HTERT RPE-1 (cell line): ENCODE measurements around the gene PUS3.

Experiments used
- in situ Hi-C: fragments of 300-500 bp; cut with MboI; formaldehyde crosslinking; loops from 4 replicates; pipeline ENCODE4 v1.14.3; 2020; ENCODE audit warnings: low sequenced_read_pairs

The PUS3 gene

GRCh38 chr11:125941619-125942611 lies 38.9 kb upstream of the PUS3 start:
- in situ Hi-C loops, result no loop called here

GRCh38 chr11:125941267-125941618 lies 38.2 kb upstream of the PUS3 start:
- in situ Hi-C loops, result no loop called here

DNA sequence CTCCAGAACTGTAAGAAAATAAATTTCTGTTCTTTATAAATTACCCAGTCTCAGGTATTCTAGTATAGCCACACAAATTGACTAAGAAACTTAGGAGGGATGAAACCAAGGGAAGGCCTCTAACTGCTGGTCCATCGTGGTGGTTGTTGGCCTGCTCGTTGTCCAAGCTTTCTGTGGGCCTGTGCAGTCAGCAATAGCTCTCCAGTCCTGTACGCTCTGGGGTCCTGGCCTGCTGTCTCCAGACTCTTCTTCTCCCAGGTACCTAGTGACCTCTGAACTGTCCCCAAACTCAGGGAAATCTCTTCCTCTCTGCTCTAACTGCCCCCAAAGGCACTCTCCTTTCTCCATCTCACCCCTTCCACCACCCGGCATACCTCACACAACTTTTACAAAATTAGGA lies 37.1 kb upstream of the PUS3 start:
- in situ Hi-C loops, result no loop called here

GRCh38 chr11:125939081-125939521 lies 36.1 kb upstream of the PUS3 start:
- in situ Hi-C loops, result no loop called here

DNA sequence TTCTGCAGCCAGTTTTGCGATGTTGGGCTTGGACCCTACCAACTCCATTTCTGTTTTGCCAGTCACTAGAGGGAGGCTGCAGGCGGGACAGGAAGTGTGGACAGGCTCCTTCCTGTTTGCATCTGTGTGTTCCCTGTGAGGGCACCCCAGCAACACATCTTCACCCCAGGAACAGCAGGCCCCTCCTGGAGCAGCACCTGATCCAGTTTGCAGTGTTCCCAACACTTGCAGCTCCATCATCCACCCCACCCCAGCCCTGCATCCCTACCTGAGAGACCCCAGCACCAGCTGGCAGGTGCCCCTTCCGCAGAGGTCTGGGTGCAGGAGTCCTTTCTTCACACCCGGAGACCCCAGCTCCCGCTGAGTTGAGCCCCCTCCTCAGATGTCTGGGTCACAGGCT lies 35.4 kb upstream of the PUS3 start:
- in situ Hi-C loops, result no loop called here

GRCh38 chr11:125935618-125936199 lies 32.7 kb upstream of the PUS3 start:
- in situ Hi-C loops, result no loop called here

DNA sequence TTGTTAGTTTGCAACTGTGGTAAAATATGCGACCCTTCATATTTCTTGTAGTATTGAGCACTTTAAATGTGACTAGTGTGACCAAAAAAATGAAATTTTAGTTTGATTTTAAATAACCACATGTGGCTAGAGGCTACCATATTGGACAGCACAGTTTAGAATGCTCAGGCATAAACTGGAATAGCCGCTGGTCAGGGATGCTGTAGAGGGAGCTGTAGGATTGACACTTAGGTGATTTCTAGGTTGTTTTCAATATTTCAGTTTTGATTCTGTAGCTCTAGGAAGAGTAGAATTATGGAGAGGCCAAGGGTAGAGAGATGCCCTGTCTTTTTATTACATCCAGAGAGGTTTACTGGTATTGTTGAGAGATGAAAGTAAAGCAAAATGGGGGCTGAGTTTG lies 32.0 kb upstream of the PUS3 start:
- in situ Hi-C loops, result no loop called here

DNA sequence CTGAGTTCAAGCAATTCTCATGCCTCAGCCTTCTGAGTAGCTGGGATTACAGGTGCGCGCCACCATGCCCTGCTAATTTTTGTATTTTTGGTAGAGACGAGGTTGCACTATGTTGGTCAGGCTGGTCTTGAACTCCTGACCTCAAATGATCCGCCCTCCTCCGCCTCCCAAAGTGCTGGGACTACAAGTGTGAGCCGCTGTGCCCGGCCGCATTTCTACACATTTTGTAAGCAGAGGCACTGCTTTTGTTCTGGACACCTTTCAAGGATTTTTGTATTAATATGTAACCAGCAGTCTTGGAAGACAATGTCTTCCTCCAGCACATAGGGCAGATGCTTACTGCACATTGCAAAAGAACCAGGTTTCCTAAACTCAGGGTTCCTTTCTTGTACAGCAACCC lies 31.5 kb upstream of the PUS3 start:
- in situ Hi-C loops, result no loop called here

- in situ Hi-C loops, result no loop called here
Observed at GRCh38 chr11:125933030-125933813, 30.2 kb upstream of the PUS3 start.

GRCh38 chr11:125932301-125932700 lies 29.3 kb upstream of the PUS3 start:
- in situ Hi-C loops, result no loop called here

DNA sequence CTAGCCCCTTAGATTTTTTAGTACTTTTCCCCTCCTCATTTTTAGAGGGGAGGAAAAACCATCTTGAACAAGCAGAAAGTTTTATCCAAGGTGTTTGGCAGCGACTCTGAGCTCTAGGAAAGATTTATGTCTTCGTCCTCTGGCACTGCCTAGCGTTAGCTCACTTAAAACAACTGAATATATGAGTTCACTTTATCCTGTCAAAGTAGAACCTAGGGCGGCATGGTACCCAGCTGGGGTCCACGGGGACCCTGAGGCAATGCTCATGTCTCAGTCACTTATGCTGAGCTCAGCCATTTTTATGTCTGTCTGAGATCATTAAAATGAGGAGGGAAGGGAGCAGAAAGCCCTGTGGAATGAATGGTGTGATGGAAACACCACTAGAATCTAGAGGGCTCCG lies 28.7 kb upstream of the PUS3 start:
- in situ Hi-C loops, result no loop called here

- in situ Hi-C loops, result no loop called here
Observed at GRCh38 chr11:125931116-125931515, 28.1 kb upstream of the PUS3 start.

GRCh38 chr11:125930076-125930450 lies 27.1 kb upstream of the PUS3 start:
- in situ Hi-C loops, result no loop called here

- in situ Hi-C loops, result no loop called here
Observed at GRCh38 chr11:125929445-125930075, 26.6 kb upstream of the PUS3 start.

GRCh38 chr11:125926682-125927081 lies 23.7 kb upstream of the PUS3 start:
- in situ Hi-C loops, result no loop called here

DNA sequence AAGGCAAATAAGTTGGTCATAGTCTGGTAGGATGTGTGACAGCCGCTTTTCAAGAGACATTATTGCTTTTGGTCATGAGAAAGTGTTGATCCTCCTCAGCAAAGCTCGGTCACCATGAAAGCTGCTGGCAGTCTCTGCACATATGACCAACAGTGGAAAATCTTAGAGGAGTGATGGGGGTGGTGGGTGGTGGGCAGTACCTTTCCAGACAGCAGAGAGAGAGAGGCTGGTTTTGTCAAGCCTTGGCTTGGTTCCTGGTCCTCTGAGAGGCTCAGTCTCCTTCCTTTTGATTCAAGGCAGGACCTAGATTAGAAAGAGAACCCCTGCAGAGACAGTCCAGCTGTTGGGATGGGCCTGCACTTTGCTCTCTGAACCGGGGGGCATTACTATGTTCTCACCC lies 22.8 kb upstream of the PUS3 start:
- in situ Hi-C loops, result no loop called here

DNA sequence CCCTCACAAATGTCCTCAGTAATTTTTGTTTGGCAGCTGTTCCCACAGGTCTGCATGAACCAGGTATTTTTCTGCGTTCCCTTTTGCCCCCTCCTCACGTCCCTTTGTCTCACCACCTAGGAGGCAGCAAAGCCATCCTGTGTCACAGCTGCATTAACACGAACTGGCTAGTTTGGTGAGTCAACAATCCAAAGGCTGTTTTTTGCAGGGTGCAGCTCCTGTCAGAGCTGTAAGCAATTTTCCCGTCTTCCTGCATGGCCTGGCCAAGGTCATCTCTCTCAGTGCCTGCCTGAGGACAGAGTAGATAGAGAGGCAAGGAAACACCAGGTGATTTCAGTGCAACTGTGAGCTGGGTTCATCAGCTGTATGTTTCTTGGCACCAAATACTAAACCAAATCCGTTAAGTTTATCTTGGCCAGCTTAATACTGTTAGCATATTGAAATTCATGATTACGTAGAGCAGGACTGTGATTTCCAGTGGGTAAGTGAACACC lies 22.3 kb upstream of the PUS3 start:
- in situ Hi-C loops, result no loop called here

DNA sequence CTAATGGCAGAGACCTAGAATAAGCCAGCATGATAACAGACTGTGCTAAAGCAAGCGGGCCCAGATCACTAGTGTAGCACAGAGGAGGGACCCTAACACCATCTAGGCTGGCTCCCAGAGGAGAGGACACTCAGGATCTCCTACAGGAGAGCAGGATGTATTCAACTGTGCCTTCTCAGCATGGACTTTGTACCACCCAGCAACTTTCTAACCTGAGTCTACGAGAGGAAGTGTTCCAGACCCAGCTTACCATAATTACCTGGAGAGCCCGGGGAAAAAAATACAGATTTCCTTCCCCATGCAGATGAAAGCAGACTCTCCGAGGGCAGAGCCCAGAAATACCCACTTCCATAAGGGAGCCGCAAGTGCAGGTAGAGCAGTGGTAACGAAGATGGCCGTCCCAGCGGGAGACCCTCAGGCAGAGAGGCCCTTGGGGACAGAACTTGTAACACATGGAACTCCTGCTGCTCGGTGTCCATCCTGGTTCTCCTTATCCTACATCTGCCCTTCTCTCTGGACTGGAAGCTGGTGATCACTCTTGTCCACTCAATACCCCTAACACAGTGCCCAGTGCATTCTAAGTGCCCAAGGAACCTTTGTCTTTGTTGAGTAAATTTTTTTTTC lies 21.5 kb upstream of the PUS3 start:
- in situ Hi-C loops, result loop anchor here (25.0 kb wide), 1 partner anchor 263 kb away; no protein-coding TSS in a partner anchor

- in situ Hi-C loops, result loop anchor here (25.0 kb wide), 1 partner anchor 264 kb away; no protein-coding TSS in a partner anchor
Observed at GRCh38 chr11:125923633-125924032, 20.6 kb upstream of the PUS3 start.

DNA sequence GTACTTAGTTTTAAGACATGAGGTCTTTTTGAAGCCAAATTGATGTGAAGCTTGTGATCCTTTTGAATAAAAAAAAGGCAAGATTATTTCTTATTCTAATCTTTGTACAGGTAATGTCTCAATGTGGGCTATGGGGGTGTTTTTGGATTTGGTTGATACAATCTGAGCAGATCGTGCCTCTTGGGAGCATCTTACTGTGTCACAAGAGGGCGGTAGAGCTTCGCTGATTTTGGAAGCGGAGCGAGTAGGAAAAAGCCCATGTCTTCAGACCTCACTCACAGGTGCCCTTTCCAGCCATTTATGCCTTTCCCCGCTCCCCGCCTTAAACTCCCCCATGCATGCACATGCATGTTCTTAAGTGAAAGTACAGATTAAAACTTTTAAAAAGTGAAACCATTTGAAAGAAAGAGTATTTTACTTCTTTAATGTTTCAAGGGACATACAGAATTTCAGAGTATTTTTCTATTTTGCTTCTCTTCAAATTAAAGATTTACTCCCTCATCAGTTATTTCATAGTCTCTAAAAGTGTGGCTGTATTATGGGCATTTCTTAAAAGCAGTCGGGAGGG lies 20.1 kb upstream of the PUS3 start:
- in situ Hi-C loops, result loop anchor here (25.0 kb wide), 1 partner anchor 264 kb away; no protein-coding TSS in a partner anchor
